T-helper 1 cell treated with Interleukin-12 subunit alpha and Interleukin-12 subunit beta and Interleukin-4 antibody, amounts not matched to agents 30 ng/mL and 1 ng/mL, for 36 hours (primary cell): Measurements from ENCODE around the gene ZNF773. TPM values are rescaled to one million over a fixed set of nuclear protein-coding genes. Genes with fewer than 3 reads are reported as not detected.

Experiments used
- intact Hi-C: fragments of 100-400 bp; cut with micrococcal nuclease; formaldehyde crosslinking; loops from one replicate; pipeline ENCODE4 v1.15.1; 2024
- total RNA-seq: library from RNA; stranded (reverse); gene quantifications from 2 replicates; pipeline ENCODE4 v1.2.3, GENCODE V29; 2022

The ZNF773 gene
- total RNA-seq, 1 donor from 2014 or later, result 10.0 TPM

DNA sequence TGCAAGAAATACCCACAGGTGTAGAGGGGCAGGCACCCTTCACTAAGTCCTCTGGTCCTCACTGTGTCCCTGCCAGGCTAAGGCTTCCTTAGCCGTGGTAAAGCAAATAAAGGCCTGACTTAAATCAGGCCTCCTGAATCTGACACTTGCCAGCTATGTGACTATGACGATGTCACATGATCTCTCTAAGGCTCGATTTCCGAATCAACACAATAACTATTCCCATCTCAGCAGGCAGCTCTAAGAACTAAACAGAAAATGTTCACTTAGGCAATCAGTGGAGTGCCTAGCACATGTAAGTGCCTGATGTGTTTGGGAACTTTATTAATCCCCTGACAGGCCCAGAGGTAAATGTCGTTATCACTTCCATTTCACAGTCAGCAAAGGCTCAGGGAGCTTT, 57.9 kb downstream of the ZNF773 start:
- intact Hi-C loops, result loop anchor here (5.0 kb wide), 1 partner anchor 600 kb away; no protein-coding TSS in a partner anchor

Other genes starting within 250 kb of the ZNF773 start
- gene ZNF460, start 219.5 kb upstream of the ZNF773 start, total RNA-seq, result 42.0 and 44.9 TPM in 2 replicates
- gene ZNF543, start 179.5 kb upstream of the ZNF773 start, total RNA-seq, result 7.8 and 8.5 TPM in 2 replicates
- gene ZNF304, start 148.7 kb upstream of the ZNF773 start, total RNA-seq, result 8.5 and 9.7 TPM in 2 replicates
- 6.4 and 6.8 TPM in 2 replicates for gene TRAPPC2B, start 136.4 kb upstream of the ZNF773 start, total RNA-seq
- 2.0 and 3.9 TPM in 2 replicates for gene ZNF547, start 136.4 kb upstream of the ZNF773 start, total RNA-seq
- 23.7 and 24.5 TPM in 2 replicates for gene ZNF548, start 110.1 kb upstream of the ZNF773 start, total RNA-seq
- gene ZNF17, start 88.8 kb upstream of the ZNF773 start, total RNA-seq, result 13.6 and 15.0 TPM in 2 replicates
- gene ZNF749, start 64.6 kb upstream of the ZNF773 start, total RNA-seq, result 13.1 and 13.6 TPM in 2 replicates
- 0.17 and 0.20 TPM in 2 replicates for gene VN1R1, start 42.8 kb upstream of the ZNF773 start, total RNA-seq
- gene ZNF772, start 22.4 kb upstream of the ZNF773 start, total RNA-seq, result 3.3 and 4.5 TPM in 2 replicates
- gene ZNF419, start 12.2 kb upstream of the ZNF773 start, total RNA-seq, result 8.0 and 10.0 TPM in 2 replicates
- 6.1 and 7.8 TPM in 2 replicates for gene ZNF549, start 27.4 kb downstream of the ZNF773 start, total RNA-seq
- gene ZNF550, start 59.9 kb downstream of the ZNF773 start, total RNA-seq, result 7.7 and 9.3 TPM in 2 replicates
- gene ZNF416, start 79.0 kb downstream of the ZNF773 start, total RNA-seq, result 6.1 and 6.4 TPM in 2 replicates
- 5.5 and 7.0 TPM in 2 replicates for gene ZIK1, start 84.2 kb downstream of the ZNF773 start, total RNA-seq
- 6.6 and 6.8 TPM in 2 replicates for gene ZNF530, start 99.9 kb downstream of the ZNF773 start, total RNA-seq
- 13.9 and 18.5 TPM in 2 replicates for gene ZNF134, start 114.3 kb downstream of the ZNF773 start, total RNA-seq
- gene ZNF211, start 133.2 kb downstream of the ZNF773 start, total RNA-seq, result 14.4 and 15.4 TPM in 2 replicates
- gene ZSCAN4, start 169.0 kb downstream of the ZNF773 start, total RNA-seq, result not detected in 2 replicates
- gene ZNF551, start 182.0 kb downstream of the ZNF773 start, total RNA-seq, result 10.0 and 12.8 TPM in 2 replicates
- 8.5 and 9.3 TPM in 2 replicates for gene ZNF154, start 209.3 kb downstream of the ZNF773 start, total RNA-seq
- gene ZNF671, start 227.7 kb downstream of the ZNF773 start, total RNA-seq, result 12.2 and 13.0 TPM in 2 replicates
- 15.4 and 16.4 TPM in 2 replicates for gene ZNF776, start 246.9 kb downstream of the ZNF773 start, total RNA-seq